HepG2 (cell line): Measurements from ENCODE around the gene BMPER. TPM values are rescaled to one million over a fixed set of nuclear protein-coding genes. Genes with fewer than 3 reads are reported as not detected.

Experiments used
- ATAC-seq: fragments of 200-7000 bp; cut with Tn5 transposase; 3 replicates; pipeline ENCODE4 v1.9.1; 2020; ENCODE audit warnings: mild to moderate bottlenecking, moderate library complexity
- BruUV-seq: library from RNA; stranded (reverse); fragments of 400-500 nt; replicated peaks from 2 replicates; lab custom pipeline; 2021; lab: Mats Ljungman, UMichigan
- CTCF ChIA-PET: fragments of 300-600 bp; formaldehyde crosslinking; extraction: SDS; loops from one replicate; lab custom pipeline; 2021; ENCODE audit warnings: low total read pairs, inconsistent platforms, low intra/inter-chr PET ratio; lab: Yijun Ruan, JAX
- POLR2A ChIA-PET: fragments of 350-600 bp; sonication (Branson Sonifier 250); formaldehyde crosslinking; loops from one replicate; lab custom pipeline; 2020; ENCODE audit warnings: antibody characterized with exemption, inconsistent platforms; lab: Yijun Ruan, JAX
- DNase-seq: peaks from one replicate; pipeline ENCODE4 v3.0.0-alpha.2; 2015; ENCODE audit warnings: low spot score
- FAIRE-seq: peaks from 3 replicates; lab custom pipeline; 2011; peaks lifted over from hg19 to GRCh38; lab: Jason Lieb, UNC
- H2AFZ ChIP-seq: one replicate; pipeline ENCODE4 v1.6.1; 2011; ENCODE audit warnings: low read length, inconsistent platforms
- H3K27ac ChIP-seq: fragments of 300-600 bp; 3 replicates; pipeline ENCODE4 v1.8.0; 2011; ENCODE audit warnings: mixed run types, mild to moderate bottlenecking, mixed read lengths, low read length, inconsistent platforms; ENCODE audit not compliant: insufficient read depth; ENCODE audit errors: extremely low read length
- H3K27me3 ChIP-seq, 2 experiments: fragments of 200-600 bp in 1 of 2; 2 replicates in 1 of 2; 3 replicates in 1 of 2; pipeline versions ENCODE4 v1.6.0 to v1.8.0; 2011; ENCODE audit warnings: low read length in 2 of 2, mild to moderate bottlenecking in 2 of 2, moderate library complexity in 2 of 2, inconsistent platforms in 1 of 2; ENCODE audit not compliant: insufficient read depth in 2 of 2, control insufficient read depth in 1 of 2
- H3K36me3 ChIP-seq, 2 experiments: fragments of 200-600 bp in 1 of 2; replicated peaks in 1 of 2; 2 replicates in 1 of 2; 3 replicates in 1 of 2; pipeline versions ENCODE4 v1.5.1 to v1.8.0; 2011; ENCODE audit warnings: low read length in 2 of 2, inconsistent platforms in 1 of 2; ENCODE audit not compliant: insufficient read depth in 2 of 2, control insufficient read depth in 1 of 2
- H3K4me1 ChIP-seq: 2 replicates; pipeline ENCODE4 v1.5.1; 2012; ENCODE audit warnings: low read length, inconsistent platforms; ENCODE audit not compliant: insufficient read depth
- H3K4me2 ChIP-seq: 2 replicates; pipeline ENCODE4 v1.6.0; 2011; ENCODE audit warnings: low read depth, low read length, inconsistent platforms
- H3K4me3 ChIP-seq, 3 experiments: fragments of 200-600 bp in 1 of 3; sonication (generic), shearing (Covaris generic) in 1 of 3; replicated peaks in 1 of 3; 2 replicates each; pipeline ENCODE4 v1.5.1; 2011 to 2016; ENCODE audit warnings: low read length in 3 of 3, inconsistent platforms in 2 of 3, low read depth in 2 of 3, mild to moderate bottlenecking in 2 of 3, control low read depth in 1 of 3, mixed read lengths in 1 of 3; ENCODE audit not compliant: insufficient read depth in 1 of 3
- H3K79me2 ChIP-seq: one replicate; pipeline ENCODE4 v1.6.1; 2011; ENCODE audit warnings: low read length, inconsistent platforms; ENCODE audit not compliant: insufficient read depth
- H3K9ac ChIP-seq: 2 replicates; pipeline ENCODE4 v1.6.0; 2011; ENCODE audit warnings: mild to moderate bottlenecking, low read depth, low read length, inconsistent platforms; ENCODE audit not compliant: insufficient read depth
- H3K9me3 ChIP-seq: 2 replicates; pipeline ENCODE4 v1.5.1; 2012; ENCODE audit warnings: mild to moderate bottlenecking, low read length
- H4K20me1 ChIP-seq: 2 replicates; pipeline ENCODE4 v1.6.0; 2011; ENCODE audit warnings: inconsistent platforms, mild to moderate bottlenecking, low read length, moderate library complexity; ENCODE audit not compliant: insufficient read depth
- CBX1 ChIP-seq: IDR thresholded peaks from one replicate; pipeline ENCODE4 v1.6.1; 2016; ENCODE audit warnings: antibody characterized with exemption, low read depth
- PPARG ChIP-seq: conservative IDR thresholded peaks from 2 replicates; pipeline ENCODE4 v1.6.1; 2016; ENCODE audit warnings: missing biosample characterization, missing genetic modification reagents
- RBAK ChIP-seq: sonication (generic); formaldehyde crosslinking; IDR thresholded peaks from 2 replicates; pipeline ENCODE4 v1.5.1; 2020; ENCODE audit warnings: mild to moderate bottlenecking, missing genetic modification reagents
- SAP130 ChIP-seq: IDR thresholded peaks from 2 replicates; pipeline ENCODE4 v1.6.1; 2016; ENCODE audit warnings: low read depth
- ZNF224 ChIP-seq: sonication (generic); formaldehyde crosslinking; IDR thresholded peaks from 2 replicates; pipeline ENCODE4 v1.5.0; 2020; ENCODE audit warnings: mild to moderate bottlenecking, missing genetic modification reagents
- ZNF33B ChIP-seq: sonication (generic); formaldehyde crosslinking; IDR thresholded peaks from 2 replicates; pipeline ENCODE4 v1.5.1; 2020; ENCODE audit warnings: mild to moderate bottlenecking, missing genetic modification reagents
- ZNF446 ChIP-seq: sonication (generic); formaldehyde crosslinking; IDR thresholded peaks from 2 replicates; pipeline ENCODE4 v1.5.0; 2020; ENCODE audit warnings: mild to moderate bottlenecking, missing genetic modification reagents
- WGBS: methylation state at CpG from one replicate; pipeline ENCODE4 v1.1.6; 2017; ENCODE audit warnings: low lambda C conversion rate; 5-methylcytosine and 5-hydroxymethylcytosine counted together
- in situ Hi-C: cut with HindIII; loops from 2 replicates; pipeline ENCODE4 v1.10.0; 2017; ENCODE audit warnings: low pct_unique_long_range_greater_than_20kb; ENCODE audit not compliant: extremely low pct_ligation_motif_present
- intact Hi-C: fragments of 100-400 bp; cut with micrococcal nuclease; formaldehyde crosslinking; loops from one replicate; pipeline ENCODE4 v1.10.0; 2022; ENCODE audit not compliant: unreplicated experiment
- polyA plus RNA-seq, 8 experiments: library from polyadenylated mRNA; depleted of rRNA in 3 of 8; stranded (reverse) in 7 of 8; unstranded in 1 of 8; fragments of >200 nt; fragmentation: Illumina TruSeq in 4 of 8; extraction: Trizol in 4 of 8; gene quantifications; 2 replicates each; pipeline versions ENCODE4 v1.2.1 to v1.2.3, GENCODE V29; 2011 to 2016; ENCODE audit warnings: low read depth in 4 of 8, missing spikeins in 1 of 8, mixed read lengths in 1 of 8; ENCODE audit not compliant: insufficient read depth in 1 of 8
- total RNA-seq, 5 experiments: library from RNA; depleted of rRNA; stranded (reverse); fragments of >200 nt; fragmentation: Illumina TruSeq; extraction: Trizol; gene quantifications; 2 replicates each; pipeline ENCODE4 v1.2.3, GENCODE V29; 2016; ENCODE audit warnings: low read depth in 1 of 5
- TF ChIP-seq, protein P1 (sequence below): sonication (generic); formaldehyde crosslinking; IDR thresholded peaks from 2 replicates; pipeline ENCODE4 v1.8.0; 2022; ENCODE audit warnings: missing genetic modification reagents, mild to moderate bottlenecking, moderate library complexity, borderline replicate concordance
- TF ChIP-seq, protein P2 (sequence below): fragments of 450-650 bp; IDR thresholded peaks from 2 replicates; pipeline ENCODE4 v1.6.1; 2016
- TF ChIP-seq, protein P3 (sequence below): sonication (generic); formaldehyde crosslinking; IDR thresholded peaks from 2 replicates; pipeline ENCODE4 v1.5.1; 2020; ENCODE audit warnings: missing genetic modification reagents, mild to moderate bottlenecking, borderline replicate concordance

The BMPER gene
- total and polyA plus RNA-seq, 2 of the 13 experiments (the other 11 are each of a cell fraction or from before 2014, with no cell fraction given) = not detected

DNA sequence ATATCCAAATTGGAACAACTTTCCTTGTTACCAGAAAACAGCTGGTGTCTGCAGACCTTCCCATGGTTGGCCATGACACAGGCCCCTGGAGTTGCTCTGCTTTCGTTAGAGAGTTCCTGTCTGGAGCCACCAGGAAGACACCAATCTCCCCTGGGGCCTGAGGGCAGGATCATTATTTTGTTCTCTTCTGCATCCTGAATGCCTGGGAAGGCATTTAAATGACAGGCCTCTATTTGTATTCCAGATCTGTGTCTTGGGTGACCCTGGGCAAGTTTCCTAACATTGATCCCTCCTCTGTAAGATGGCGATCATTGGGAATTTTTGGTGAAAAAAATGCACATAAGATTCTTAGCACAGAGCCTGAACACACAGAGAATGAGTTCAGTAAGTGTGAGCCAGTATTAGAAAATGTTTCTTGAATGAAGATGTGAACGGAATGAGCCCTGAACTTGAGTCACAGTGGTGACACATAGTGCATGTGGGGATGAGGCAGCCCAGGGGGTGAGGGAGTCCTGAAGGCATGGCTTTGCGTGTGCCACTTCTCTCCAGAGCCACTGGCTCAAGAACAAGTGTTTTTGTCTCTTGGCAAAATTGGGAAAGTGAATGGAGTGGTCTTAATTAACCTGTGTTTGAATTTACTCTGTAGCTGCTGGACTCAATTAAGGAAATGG is 28.4 kb downstream of the BMPER start:
- H3K27ac ChIP-seq = no peak overlapping the region
- in situ Hi-C loops (loop anchor here (10.0 kb wide), 1 partner anchor 689 kb away; no protein-coding TSS in a partner anchor), intact Hi-C loops (loop anchor here (1.0 to 2.0 kb wide), 4 partner anchors 177 to 748 kb away; no protein-coding TSS in a partner anchor)
- WGBS = 8% methylated on average over 3 of the region's 4 CpGs
- ATAC-seq (no peak), DNase-seq (no peak), FAIRE-seq (no peak)
- TF ChIP-seq ZNF33B (CRISPR knock-in tag) = no peak
- TF ChIP-seq, protein P1, sequence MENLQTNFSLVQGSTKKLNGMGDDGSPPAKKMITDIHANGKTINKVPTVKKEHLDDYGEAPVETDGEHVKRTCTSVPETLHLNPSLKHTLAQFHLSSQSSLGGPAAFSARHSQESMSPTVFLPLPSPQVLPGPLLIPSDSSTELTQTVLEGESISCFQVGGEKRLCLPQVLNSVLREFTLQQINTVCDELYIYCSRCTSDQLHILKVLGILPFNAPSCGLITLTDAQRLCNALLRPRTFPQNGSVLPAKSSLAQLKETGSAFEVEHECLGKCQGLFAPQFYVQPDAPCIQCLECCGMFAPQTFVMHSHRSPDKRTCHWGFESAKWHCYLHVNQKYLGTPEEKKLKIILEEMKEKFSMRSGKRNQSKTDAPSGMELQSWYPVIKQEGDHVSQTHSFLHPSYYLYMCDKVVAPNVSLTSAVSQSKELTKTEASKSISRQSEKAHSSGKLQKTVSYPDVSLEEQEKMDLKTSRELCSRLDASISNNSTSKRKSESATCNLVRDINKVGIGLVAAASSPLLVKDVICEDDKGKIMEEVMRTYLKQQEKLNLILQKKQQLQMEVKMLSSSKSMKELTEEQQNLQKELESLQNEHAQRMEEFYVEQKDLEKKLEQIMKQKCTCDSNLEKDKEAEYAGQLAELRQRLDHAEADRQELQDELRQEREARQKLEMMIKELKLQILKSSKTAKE = no peak
- TF ChIP-seq PPARG = no peak
- TF ChIP-seq CBX1 = no peak
- TF ChIP-seq, protein P2, sequence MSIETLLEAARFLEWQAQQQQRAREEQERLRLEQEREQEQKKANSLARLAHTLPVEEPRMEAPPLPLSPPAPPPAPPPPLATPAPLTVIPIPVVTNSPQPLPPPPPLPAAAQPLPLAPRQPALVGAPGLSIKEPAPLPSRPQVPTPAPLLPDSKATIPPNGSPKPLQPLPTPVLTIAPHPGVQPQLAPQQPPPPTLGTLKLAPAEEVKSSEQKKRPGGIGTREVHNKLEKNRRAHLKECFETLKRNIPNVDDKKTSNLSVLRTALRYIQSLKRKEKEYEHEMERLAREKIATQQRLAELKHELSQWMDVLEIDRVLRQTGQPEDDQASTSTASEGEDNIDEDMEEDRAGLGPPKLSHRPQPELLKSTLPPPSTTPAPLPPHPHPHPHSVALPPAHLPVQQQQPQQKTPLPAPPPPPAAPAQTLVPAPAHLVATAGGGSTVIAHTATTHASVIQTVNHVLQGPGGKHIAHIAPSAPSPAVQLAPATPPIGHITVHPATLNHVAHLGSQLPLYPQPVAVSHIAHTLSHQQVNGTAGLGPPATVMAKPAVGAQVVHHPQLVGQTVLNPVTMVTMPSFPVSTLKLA = no peak
- TF ChIP-seq ZNF224 (CRISPR knock-in tag) = no peak
- TF ChIP-seq SAP130 (CRISPR knock-in tag) = no peak
- no peak for TF ChIP-seq RBAK (CRISPR knock-in tag)
- no peak for TF ChIP-seq ZNF446 (CRISPR knock-in tag)
- TF ChIP-seq, protein P3, sequence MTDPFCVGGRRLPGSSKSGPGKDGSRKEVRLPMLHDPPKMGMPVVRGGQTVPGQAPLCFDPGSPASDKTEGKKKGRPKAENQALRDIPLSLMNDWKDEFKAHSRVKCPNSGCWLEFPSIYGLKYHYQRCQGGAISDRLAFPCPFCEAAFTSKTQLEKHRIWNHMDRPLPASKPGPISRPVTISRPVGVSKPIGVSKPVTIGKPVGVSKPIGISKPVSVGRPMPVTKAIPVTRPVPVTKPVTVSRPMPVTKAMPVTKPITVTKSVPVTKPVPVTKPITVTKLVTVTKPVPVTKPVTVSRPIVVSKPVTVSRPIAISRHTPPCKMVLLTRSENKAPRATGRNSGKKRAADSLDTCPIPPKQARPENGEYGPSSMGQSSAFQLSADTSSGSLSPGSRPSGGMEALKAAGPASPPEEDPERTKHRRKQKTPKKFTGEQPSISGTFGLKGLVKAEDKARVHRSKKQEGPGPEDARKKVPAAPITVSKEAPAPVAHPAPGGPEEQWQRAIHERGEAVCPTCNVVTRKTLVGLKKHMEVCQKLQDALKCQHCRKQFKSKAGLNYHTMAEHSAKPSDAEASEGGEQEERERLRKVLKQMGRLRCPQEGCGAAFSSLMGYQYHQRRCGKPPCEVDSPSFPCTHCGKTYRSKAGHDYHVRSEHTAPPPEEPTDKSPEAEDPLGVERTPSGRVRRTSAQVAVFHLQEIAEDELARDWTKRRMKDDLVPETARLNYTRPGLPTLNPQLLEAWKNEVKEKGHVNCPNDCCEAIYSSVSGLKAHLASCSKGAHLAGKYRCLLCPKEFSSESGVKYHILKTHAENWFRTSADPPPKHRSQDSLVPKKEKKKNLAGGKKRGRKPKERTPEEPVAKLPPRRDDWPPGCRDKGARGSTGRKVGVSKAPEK (CRISPR knock-in tag) = no peak
- H3K4me2 ChIP-seq = no peak overlapping the region
- no peaks in the 10 kb centered on the region for H3K79me2 ChIP-seq
- H3K36me3 ChIP-seq = no peaks in the 10 kb centered on the region
- H2AFZ ChIP-seq = no peak overlapping the region
- POLR2A ChIA-PET = no interaction called here
- CTCF ChIA-PET = interaction anchor here (1.7 kb wide), 1 partner anchor 690 kb away, joined by 12 read pairs; no protein-coding TSS in a partner anchor
- H3K9me3 ChIP-seq = no peaks in the 10 kb centered on the region
- H3K4me1 ChIP-seq = no peaks in the 10 kb centered on the region
- BruUV-seq = no TSS peak
- H3K4me3 ChIP-seq = no peak overlapping the region
- H4K20me1 ChIP-seq = no peaks in the 10 kb centered on the region
- H3K27me3 ChIP-seq = peaks cover 0 to 9% of the 10 kb centered on the region in 2 experiments; a peak in 1 of 5 replicates
- no peak overlapping the region for H3K9ac ChIP-seq
